Measurements from ENCODE around the gene ACBD3. TPM values are rescaled to one million over a fixed set of nuclear protein-coding genes. Genes with fewer than 3 reads are reported as not detected.

ACBD3 gene
- total and polyA plus RNA-seq, 8 donors = 5.9 to 24.4 (median 17.3) TPM

DNA sequence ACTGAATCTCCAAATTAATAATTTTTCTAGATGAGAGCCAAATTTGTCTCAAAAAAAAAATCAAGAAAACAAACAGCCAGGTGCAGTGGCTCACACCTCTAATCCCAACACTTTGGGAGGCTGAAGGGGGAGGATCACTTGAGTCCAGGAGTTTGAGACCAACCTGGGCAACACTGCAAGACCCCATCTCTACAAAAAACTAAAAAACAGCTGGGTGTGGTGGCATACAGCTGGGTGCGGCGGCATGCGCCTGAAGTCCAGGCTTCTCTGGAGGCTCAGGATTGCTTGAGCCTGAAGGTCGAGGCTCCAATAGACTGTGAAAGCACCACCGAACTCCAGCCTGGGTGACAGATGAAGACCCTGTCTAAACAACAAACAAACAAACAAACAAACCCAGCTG lies 14.0 kb downstream of the ACBD3 start:
- TF ChIP-seq, protein P1, sequence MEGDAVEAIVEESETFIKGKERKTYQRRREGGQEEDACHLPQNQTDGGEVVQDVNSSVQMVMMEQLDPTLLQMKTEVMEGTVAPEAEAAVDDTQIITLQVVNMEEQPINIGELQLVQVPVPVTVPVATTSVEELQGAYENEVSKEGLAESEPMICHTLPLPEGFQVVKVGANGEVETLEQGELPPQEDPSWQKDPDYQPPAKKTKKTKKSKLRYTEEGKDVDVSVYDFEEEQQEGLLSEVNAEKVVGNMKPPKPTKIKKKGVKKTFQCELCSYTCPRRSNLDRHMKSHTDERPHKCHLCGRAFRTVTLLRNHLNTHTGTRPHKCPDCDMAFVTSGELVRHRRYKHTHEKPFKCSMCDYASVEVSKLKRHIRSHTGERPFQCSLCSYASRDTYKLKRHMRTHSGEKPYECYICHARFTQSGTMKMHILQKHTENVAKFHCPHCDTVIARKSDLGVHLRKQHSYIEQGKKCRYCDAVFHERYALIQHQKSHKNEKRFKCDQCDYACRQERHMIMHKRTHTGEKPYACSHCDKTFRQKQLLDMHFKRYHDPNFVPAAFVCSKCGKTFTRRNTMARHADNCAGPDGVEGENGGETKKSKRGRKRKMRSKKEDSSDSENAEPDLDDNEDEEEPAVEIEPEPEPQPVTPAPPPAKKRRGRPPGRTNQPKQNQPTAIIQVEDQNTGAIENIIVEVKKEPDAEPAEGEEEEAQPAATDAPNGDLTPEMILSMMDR (IDR thresholded peaks at IDR 0.05) = no peak
- 93% methylated on average over 5 of the region's 5 CpGs for WGBS, 2 donors
- H3K4me3 ChIP-seq = no peak overlapping the region
- intact Hi-C loops (cut with DNase I) = no loop called here
- DNase-seq (no peak), FAIRE-seq (no peak), ATAC-seq (no peak)
- no peaks in the 10 kb centered on the region for H3K27me3 ChIP-seq
- no peaks in the 10 kb centered on the region for H3K9me3 ChIP-seq
- H3K36me3 ChIP-seq = no peaks in the 10 kb centered on the region
- peaks cover 7 to 13% (median 9%) of the 10 kb centered on the region in 3 donors for H3K4me1 ChIP-seq
- H3K27ac ChIP-seq = no peak overlapping the region

DNA sequence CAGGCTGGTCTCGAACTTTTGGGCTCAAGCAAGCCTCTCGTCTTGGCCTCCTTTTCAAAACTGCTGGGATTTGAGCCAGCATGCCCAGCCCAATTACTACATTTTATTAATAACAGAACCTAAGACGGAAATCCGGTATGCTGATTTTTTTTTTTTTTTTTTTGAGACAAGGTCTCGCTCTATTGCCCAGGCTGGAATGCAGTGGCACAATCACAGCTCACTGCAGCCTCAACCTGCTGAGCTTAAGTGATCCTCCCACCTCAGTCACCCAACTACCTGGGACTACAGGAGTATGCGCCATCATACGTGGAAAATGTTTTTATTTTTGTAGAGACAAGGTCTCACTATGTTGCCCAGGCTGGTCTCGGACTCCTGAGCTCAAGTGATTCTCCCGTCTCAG lies 20.2 kb downstream of the ACBD3 start:
- FAIRE-seq = no peak
- intact Hi-C loops (cut with DNase I) = no loop called here

DNA sequence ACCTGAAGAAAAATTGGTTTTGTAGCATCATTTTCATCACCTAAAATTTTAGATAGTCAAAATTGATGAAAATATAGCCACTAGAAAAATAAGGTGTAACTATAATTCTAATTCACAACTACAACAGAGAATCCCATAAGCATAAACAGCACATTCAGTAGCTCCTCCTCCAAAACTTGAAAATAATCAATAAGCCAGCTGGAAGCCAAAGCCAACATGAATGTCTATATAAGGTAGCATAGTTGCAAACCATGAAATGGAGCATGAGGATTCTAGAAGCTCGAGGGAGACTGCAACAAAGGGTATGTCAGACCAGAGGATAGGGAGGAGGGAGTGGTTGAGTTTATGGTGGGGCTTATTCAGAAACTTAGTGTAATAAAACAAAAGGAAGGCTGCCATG lies 22.4 kb downstream of the ACBD3 start:
- peaks cover 0 to 23% (median 8%) of the 10 kb centered on the region in 3 donors for H3K36me3 ChIP-seq
- peak in 2 of 4 donors; percentile 54 to 57 for ATAC-seq
- H3K27ac ChIP-seq = no peak overlapping the region
- no peaks in the 10 kb centered on the region for H3K27me3 ChIP-seq
- H3K4me3 ChIP-seq = no peak overlapping the region
- no peak for DNase-seq
- 41 to 52% methylated on average over 1 of the region's 1 CpG for whole genome bisulfite sequencing, 2 donors
- H3K9me3 ChIP-seq = no peaks in the 10 kb centered on the region
- intact Hi-C loops (cut with DNase I) = no loop called here
- FAIRE-seq = no peak
- peaks cover 19 to 25% (median 23%) of the 10 kb centered on the region in 3 donors for H3K4me1 ChIP-seq
- TF ChIP-seq, protein P1 (IDR thresholded peaks at IDR 0.05) = no peak

More for the DNA sequence above, 20.2 kb downstream of the ACBD3 start:
- WGBS, 2 donors = 76 to 82% methylated on average over 9 of the region's 9 CpGs
- Histone ChIP-seq H3K27me3 (no peaks in the 10 kb centered on the region), H3K9me3 (no peaks in the 10 kb centered on the region), H3K36me3 (peaks cover 0 to 8% (median 0%) of the 10 kb centered on the region in 3 donors), H3K4me1 (peaks cover 19 to 25% (median 23%) of the 10 kb centered on the region in 3 donors), H3K27ac (no peak overlapping the region), H3K4me3 (no peak overlapping the region)
- DNase-seq = no peak
- TF ChIP-seq, protein P1 (IDR thresholded peaks at IDR 0.05) = no peak
- ATAC-seq = no peak

DNA sequence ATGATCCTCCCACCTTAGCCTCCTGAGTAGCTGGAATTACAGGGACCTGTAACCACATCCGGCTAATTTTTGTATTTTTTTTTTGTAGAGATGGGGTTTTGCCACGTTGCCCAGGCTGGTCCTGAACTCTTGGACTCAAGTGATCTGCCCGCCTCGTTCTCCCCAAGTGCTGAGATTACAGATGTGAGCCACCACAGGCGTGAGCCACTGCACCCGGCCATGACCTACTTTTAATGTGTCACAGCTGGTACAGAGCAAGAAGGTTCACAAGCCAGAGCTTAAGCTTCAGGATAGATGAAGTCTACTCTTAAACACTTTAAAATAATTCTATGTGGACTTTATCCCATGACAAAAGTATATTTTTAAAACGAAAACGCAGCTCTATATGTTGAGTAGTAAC lies 23.6 kb downstream of the ACBD3 start:
- Histone ChIP-seq H3K27ac (peak overlapping the region in 2 of 4 donors; percentile 16 to 20), H3K4me1 (peaks cover 16 to 22% (median 20%) of the 10 kb centered on the region in 3 donors), H3K36me3 (peaks cover 0 to 23% (median 11%) of the 10 kb centered on the region in 3 donors), H3K9me3 (no peaks in the 10 kb centered on the region), H3K27me3 (no peaks in the 10 kb centered on the region), H3K4me3 (no peak overlapping the region)
- TF ChIP-seq, protein P1 (IDR thresholded peaks at IDR 0.05) = no peak
- FAIRE-seq (no peak), ATAC-seq (peak; percentile 91 to 96 (median 92)), DNase-seq (peak; percentile 60 to 77 (median 73))
- intact Hi-C loops (cut with DNase I) = no loop called here
- WGBS, 2 donors = 26 to 35% methylated on average over 8 of the region's 8 CpGs

DNA sequence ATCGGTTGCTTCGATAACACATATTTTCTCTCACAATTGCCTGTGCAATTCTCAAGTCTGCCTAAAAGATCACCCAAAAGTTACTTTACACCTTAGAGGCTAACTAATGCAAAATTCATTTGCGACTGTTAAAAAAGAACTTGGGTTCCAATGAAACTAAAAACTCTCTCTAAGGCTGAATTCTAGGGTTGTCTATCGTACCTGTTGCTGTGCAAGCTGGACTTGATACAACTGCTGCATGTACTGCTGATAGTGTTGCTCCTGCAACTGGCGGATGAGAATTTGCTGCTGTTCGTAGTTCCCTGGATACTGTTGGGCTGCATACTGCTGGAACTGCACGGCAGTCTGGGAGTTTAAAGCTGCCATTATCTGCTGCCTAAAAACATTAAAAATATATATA lies 27.6 kb downstream of the ACBD3 start:
- 92 to 95% methylated on average over 7 of the region's 7 CpGs for WGBS, 2 donors
- TF ChIP-seq, protein P1 (IDR thresholded peaks at IDR 0.05) = no peak
- DNase-seq = no peak

More for the DNA sequence above, 27.6 kb downstream of the ACBD3 start:
- Histone ChIP-seq H3K4me3 (no peak overlapping the region), H3K27me3 (no peaks in the 10 kb centered on the region), H3K4me1 (peaks cover 11 to 18% (median 13%) of the 10 kb centered on the region in 3 donors), H3K9me3 (no peaks in the 10 kb centered on the region), H3K36me3 (peaks cover 0 to 30% (median 11%) of the 10 kb centered on the region in 3 donors), H3K27ac (no peak overlapping the region)
- no peak for ATAC-seq
- intact Hi-C loops (cut with DNase I) = no loop called here
- FAIRE-seq = no peak

All from pancreas (tissue), 10 donors.